GM18870 (cell line): ENCODE data around the gene WFDC8.
"Not testable (repeated sequence)": the region's sequence is repeated elsewhere in the genome, so short reads cannot be mapped to it uniquely, and the experiment has no call there.

Experiments used
- ATAC-seq: cut with Tn5 transposase; IDR thresholded peaks from one replicate; pipeline ENCODE4 v1.9.1; 2021; ENCODE audit warnings: moderate library complexity; ENCODE audit not compliant: unreplicated experiment

WFDC8 gene

DNA sequence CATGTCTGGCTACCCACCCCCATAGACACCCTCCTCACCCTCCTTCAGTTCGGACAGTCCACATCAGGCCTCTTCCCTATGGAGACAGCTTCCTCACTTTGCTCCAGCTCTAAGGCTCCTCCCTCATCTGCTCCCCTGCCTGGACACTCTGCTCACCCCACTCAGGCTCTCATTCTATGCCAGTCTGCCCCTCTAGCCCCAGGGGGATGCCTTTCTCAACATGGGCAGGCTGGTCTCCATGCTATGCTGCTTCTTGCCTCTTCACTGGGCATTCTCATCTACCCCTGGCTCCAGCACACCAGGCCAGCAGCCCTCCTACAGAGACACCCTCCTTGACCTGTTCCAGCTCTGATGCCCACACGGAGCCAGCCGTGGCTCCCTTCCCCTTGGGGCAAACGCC is at the start of gene WFDC8:
WFDC8 (minus strand) TSS at position 101 of the 400 bp plus-strand sequence; CDS start at position 64, 37 bp downstream.
- ATAC-seq = no peak

DNA sequence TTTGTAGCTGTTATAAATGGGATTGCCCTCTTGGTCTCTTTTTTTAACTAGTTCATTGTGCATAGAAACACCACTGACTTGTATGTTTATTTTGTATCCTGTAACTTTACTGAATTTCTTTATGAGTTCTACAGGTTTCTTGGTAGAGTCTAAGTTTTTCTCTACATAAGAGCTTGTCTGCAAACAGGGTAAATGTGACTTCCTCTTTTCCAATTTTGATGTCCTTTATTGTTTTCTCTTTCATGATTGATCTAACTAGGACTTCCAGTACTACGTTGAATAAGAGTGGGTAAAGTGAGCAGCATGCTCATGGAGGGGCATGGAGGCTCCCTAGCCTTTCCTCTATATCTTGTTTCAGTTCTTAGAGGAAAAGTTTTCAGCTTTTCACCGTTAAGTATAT is 47.5 kb upstream of the WFDC8 start:
- ATAC-seq = no peak

DNA sequence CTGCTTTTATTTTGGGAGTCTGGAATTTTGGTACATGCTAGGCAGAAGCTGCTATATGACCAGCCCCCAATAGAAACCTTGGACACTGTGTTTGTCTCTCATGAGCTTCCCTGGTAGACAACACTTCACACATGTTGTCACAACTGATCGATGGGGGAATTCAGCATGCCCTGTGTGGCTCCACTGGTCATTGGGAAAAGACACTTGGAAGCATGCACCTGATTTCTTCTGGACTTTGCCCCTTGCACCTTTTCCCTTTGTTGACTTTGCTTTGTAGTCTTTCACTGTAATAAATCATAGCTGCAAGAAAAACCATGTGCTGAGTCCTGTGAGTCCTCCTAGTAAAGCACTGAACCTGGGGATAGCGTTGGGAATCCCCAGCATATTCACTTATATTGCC is 42.5 kb upstream of the WFDC8 start:
- no peak for ATAC-seq

DNA sequence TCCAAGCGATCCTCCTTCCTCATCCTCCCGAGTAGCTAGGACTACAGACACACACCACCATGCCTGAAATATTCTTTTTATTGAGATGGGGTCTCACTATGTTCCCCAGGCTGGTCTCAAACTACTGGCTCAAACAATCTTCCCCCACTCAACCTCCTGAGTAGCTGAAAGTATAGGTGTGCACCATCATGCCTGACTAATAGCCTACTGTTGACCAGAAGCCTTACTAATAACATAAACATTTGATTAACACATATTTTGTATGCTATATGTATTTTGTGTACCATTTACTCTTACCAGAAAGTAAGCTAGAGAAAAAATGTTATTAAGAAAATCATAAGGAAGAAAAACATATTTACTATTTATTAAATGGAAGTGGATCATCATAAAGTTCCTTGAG is 38.5 kb upstream of the WFDC8 start:
- no peak for ATAC-seq

DNA sequence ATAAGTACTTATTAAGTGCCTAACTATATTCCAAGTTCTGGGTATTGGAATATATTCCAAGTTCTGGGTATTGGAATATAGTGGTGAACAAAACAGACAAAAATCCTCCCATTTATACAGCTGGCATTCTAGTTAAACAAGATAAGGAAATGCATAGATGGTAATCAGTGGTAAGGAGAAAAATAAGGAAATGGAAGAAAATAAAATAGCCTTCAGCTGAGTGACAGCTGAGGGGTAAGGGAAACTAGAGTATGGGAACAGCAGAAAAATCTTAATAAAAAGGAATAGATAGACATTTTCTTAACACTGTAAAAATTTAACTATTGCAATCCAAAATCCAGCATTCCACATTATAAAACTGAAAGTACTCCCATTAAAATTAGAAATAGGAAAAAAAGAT is 33.2 kb upstream of the WFDC8 start:
- no peak for ATAC-seq

DNA sequence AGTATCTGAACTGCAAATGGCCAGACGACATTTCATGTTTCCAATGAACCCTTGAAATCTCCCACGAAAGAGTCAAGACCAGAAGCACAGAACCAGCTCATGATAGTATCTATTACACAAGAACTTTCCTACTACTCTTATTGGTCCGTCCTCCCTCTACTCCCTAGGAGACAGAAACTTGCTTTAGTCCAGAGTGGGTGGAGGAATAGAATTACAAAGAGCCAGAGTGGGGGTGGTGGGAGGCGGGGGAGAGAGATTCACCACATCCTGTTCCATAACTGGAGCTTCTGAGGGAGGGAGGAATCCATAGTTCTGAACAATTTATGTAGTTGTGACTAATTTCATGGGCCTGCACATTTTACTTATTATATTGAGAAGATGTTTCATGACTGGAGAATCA is 32.0 kb upstream of the WFDC8 start:
- ATAC-seq = no peak

DNA sequence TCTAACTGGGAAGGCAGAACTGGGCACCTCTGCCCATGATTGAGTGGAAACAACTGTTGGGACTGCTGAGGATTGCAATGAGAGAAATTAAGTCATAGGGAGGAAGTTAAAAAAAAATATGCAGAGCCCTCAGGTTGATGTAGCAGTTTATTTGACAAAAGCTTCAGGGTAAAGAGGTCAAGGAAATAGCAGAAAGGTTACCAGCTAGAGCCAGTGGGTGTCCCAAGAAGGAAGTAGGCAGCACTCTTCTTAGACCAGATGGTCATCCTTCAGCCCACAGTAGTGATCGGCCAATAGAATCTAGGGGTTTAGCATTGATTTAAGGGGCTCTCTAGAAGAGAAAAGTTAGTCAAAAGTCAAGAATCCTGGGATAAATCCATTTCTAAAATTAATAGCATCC is 28.7 kb upstream of the WFDC8 start:
- ATAC-seq = no peak

DNA sequence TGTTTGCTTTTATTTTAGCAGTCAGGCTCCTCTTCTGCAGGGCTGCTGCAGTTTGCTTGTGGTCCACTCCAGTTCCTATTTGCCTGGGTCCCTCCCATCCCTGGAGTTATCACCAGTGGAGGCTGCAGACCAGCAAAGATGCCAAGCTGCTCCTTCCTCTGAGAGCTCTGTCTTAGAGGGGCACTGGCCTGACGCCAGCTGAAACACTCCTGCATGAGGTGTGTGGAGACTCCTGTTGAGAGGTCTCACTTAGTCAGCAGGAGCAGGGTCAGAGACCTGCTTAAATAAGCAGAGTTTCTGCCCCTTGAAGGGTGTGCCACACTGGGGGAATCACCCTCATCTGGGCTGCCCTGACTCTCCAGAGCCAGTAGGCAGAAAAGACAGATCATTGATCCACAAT is 16.2 kb upstream of the WFDC8 start:
- ATAC-seq = no peak

DNA sequence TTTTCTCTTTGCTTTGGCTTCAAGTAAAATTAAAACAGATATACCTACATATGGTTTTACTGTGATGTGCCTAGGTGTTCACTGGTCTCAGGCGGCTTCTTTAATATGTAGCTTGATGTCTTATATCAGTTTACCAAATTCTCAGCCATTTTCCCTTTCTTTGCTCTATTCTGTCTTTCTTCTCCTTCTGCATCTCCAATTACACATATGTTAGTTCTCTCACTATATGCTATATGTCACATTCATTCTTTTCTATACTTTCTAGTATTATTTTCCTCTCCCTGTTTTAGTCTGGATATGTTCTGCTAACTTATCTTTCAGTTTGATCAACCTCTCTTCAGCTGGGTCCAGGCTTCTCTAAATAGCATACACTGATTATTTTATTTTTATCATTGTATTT is 14.4 kb upstream of the WFDC8 start:
- ATAC-seq = no peak

DNA sequence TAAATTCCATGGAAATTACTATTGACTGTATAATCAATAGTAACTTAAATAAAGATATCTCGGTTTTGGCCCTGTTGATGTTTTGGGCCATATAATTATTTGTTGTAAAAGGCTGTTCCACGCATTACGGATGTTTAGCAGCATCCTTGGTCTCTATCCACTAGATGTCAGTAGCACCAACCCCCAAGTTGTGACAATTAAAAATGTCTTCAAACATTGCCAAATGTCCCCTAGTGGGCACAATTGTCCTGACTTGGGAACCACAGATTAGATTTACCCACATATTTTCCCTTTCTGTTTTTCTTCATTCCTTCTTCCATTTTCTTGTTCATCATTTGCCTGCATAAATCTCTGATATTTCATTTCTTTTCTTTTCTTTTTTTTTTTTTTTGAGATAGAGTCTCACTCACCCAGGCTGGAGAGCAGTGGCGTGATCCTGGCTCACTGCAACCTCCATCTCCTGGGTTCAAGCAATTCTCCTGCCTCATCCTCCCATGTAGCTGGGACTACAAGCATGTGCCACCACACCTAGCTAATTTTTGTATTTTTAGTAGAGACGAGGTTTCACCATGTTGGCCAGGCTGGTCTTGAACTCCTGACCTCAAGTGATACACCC is 13.6 kb upstream of the WFDC8 start:
- no peak for ATAC-seq

DNA sequence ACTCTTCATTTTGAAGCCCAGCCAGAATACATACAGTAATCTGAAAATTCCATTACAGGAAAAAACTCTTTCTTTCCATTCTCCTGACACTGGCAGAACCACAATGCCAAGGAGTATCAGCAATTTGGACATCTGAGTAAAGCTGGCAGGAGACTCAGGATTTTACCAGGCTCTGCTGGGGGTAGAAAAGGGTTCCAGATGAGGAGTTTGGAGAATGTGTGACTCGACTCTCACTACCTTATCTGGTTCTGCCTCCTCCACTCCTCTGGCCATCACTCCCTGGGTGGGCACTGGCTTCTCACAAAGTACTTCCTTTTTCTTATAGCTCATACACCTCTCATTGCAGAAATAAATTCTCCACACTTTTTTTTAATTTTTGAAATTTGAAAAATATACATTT is 10.6 kb upstream of the WFDC8 start:
- no peak for ATAC-seq

DNA sequence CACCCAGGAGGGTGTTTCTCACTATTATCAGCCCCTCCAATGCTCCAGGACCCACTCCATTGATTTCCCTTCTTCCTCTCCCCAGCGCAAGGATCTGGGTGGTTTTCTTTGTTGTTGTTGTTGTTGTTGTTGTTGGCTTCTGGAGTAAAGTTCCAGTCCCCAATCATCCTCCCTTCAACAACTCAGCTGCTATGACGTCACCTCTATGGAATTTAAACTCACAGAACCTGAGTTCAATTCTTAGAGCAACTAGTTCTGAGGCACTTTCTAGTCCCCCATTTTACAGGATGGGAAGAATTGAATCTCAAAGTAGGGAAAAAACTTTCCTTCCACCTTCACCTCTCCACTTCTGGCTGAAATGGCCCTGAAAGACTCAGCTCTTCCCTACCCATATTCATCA is 9.7 kb upstream of the WFDC8 start:
- ATAC-seq = no peak

DNA sequence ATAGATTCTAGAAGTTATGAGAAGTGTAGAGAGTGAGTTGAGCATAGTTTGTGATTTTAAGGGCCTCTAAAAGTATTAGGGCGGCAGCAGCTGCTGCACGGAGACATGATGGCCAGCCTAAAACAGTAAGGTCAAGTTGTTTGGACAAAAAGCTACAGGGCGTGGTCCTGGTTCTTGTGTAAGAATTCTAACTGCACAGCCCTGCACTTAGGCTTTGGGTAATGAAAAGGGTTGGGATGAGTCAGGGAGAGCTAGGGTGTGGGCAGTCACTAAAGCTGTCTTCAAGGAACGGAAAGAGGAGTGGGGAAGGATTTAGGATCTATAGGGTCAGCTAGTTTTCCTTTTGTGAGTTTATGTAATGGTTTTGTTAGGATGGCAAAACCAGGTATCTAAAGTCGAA is 6.9 kb upstream of the WFDC8 start:
- not testable (repeated sequence) for ATAC-seq

DNA sequence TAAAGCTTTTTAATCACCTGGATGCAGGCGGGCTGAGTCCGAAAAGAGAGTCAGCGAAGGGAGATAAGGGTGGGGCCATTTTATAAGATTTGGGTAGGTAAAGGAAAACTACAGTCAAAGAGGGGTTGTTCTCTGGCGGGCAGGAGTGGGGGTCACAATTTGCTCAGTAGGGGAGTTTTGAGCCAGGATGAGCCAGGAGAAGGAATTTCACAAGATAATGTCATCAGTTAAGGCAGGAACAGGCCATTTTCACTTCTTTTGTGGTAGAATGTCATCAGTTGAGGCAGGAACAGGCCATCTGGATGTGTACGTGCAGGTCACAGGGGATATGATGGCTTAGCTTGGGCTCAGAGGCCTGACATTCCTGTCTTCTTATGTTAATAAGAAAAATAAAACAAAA is 5.2 kb upstream of the WFDC8 start:
- not testable (repeated sequence) for ATAC-seq

DNA sequence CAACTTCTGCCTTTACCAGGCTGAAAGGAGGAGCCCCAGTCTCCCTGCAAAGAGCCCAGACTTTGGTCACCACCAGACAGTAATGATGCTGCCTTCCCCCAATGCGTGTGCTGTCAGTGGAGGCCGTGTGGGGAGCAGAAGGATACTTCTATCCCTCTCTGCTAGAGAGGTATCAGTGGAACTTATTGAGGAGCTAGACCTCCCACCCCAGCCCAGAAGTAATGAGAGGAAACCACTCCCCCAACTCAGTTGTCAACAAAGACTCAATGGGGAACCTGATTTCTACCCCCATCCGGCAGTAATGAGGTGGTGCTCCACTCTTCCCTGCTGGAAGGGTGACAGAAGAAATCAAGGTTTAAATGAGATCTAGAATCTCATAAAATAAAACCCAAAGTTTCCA is 4.4 kb upstream of the WFDC8 start:
- ATAC-seq = no peak

DNA sequence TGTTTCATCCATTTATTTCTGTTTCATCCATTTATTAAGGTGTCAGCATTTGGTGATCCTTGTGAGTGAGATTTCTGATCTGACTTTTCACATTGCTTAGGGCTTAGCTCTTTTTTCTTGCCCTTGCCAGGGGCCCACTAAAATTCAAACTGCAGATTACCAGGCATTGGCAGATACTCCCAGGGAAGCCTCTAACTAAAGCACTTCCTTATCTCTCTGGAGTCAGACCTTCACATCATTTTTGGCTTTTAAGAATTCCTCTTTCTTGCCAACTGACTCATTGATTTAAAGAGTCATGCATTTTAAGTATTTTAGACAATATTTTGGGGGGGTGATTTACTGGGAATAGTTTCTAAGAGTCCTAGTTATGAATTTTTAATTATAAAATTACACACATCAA is 2.6 kb upstream of the WFDC8 start:
- ATAC-seq = no peak

DNA sequence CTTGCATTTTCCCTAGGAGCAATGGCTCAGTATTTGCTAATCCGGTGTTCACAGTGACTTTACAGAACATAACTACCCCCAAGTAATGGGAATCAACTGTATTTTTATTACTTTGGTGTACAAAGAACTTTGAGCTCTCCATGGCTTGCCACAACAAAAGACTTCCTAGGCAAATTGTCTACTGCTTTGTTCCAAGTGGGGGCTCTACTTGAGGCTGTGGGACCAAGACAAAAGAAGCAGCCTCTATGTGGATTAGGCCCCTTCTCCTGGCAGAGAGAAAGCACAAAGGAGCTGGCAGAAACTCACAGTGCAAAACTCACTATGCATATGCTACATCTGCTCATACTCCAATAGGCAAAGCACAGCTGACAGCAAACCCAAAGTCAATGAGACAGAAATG is 853 bp downstream of the WFDC8 start:
- ATAC-seq = no peak

DNA sequence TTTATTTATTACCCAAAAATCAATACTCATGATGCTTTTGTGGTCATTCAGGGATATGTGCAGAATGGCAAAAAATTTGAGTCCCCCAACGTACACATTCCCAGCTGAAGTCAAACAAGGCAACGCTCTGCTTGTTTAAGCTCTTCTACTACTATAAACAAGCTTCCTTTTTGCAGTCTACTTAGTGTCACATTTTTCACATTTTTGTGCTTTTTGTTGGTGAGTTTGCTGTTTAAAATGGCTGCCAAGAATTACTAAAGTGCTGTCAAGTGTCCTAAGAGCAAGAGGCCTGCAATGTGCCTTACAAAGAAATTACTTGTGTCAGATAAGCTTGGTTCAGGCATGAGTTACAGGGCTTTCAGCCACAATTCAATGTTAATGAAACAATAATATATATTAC is 2.1 kb downstream of the WFDC8 start:
- ATAC-seq = no peak

DNA sequence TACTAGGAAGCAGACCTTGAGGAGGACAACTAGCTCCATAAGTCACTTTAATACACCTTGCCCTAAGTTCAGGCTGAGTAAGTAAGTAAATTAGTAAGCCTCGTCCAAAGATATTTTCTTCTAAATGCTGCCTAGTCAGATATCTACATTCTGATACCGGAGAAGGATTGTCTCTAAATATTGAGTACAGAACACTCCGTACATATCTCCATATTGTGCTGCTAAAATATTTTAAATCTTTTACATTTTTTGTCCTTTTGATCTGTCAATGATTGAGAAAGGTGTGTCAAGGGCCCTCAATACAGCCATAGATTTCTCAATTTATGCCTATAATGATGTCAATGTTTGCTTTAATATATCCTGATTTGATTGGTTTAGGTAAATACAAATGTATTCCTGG is 3.2 kb downstream of the WFDC8 start:
- ATAC-seq = no peak

DNA sequence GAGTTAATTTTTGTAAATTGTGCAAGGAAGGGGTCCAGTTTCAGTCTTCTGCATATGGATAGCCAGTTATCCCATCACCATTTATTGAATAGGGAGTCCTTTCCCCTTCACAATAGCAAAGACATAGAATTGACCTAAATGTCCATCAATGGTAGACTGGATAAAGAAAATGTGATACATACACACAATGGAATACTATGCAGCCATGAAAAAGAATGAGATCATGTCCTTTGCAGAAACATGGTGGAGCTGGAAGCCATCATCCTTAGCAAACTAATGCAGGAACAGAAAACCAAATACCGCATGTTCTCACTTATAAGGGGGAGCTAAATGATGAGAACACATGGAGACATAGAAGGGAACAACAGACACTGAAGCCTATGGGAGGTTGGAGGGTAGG is 9.4 kb downstream of the WFDC8 start:
- ATAC-seq = not testable (repeated sequence)

DNA sequence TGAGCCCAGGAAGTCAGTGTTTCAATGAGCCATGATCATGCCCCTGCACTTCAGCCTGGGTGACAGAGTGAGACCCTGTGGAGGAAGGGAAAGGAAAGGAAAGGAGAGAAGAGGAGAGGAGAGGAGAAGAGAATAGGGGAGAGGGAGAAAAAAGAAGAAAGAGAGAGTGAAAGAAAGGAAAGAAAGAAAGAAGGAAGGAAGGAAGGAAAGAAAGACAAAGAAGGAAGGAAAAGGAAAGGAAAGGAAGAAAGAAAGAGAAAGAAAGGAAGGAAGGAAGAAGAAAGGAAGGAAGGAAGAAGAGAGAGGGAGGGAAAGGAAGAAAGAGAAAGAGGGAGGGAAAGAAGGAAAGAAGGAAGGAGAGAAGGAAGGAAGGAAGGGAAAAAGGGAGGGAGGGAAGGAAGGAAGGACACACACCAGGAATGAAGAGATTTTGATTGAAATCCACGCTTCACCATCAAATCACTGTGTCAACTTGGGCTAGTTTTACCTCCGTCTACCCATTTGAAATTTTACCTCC is 14.3 kb downstream of the WFDC8 start:
- ATAC-seq = no peak

DNA sequence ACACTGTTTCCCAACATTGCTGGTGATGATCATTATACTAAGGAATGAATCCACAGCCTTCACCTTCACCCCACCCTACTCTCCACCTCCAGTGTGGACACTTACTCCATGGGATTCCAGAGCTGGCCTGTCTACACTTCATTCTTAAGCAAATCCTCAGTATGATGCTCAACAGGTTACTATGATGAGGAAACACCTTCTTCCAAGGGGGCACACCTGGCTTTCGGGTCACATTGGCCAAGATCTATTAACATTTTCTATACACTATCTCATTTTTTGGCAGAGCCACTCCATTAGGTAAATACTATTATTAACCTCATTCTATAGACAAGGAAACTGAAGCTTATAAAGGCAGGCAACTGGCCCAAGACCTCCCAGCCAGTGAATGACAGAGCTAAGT is 23.9 kb downstream of the WFDC8 start:
- no peak for ATAC-seq

DNA sequence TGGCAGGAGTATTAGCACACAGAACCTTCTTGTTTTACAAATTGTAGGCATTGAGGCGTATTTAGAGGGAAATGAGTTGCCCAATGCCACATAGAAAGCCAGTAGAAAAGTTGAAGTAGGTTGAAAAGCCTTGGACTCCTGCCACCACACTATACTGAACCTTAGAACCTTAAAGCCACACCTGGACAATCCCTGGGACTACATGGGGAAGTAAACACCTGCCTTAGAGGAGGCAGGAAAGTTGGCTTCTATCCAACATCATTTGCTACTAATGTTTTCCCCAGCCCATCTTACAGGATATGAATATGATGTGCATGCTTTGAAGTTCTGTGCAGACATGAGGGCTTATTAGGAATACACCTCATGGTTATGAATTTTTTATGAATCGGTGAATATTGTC is 26.6 kb downstream of the WFDC8 start:
- no peak for ATAC-seq
